PC-9 (cell line): ENCODE data around the gene RAB36. TPM values are rescaled to one million over a fixed set of nuclear protein-coding genes. Genes with fewer than 3 reads are reported as not detected.

Experiments
- BruUV-seq: library from RNA; stranded (reverse); fragments of 400-500 nt; replicated peaks from 2 replicates; lab custom pipeline; 2021; lab: Mats Ljungman, UMichigan
- CTCF ChIA-PET: fragments of 300-600 bp; sonication (Branson Sonifier 250); formaldehyde crosslinking; loops from one replicate; lab custom pipeline; 2022; ENCODE audit warnings: antibody characterized with exemption; lab: Charles Lee
- POLR2A ChIA-PET: fragments of 300-600 bp; sonication (Branson Sonifier 250); formaldehyde crosslinking; loops from one replicate; lab custom pipeline; 2022; ENCODE audit warnings: antibody characterized with exemption; ENCODE audit not compliant: unreplicated experiment; lab: Charles Lee
- DNase-seq, 2 experiments: peaks; one replicate each; pipeline versions ENCODE4 v3.0.0 to v3.0.0-alpha.2; 2015 to 2022; ENCODE audit warnings: mixed read lengths in 1 of 2
- H2AFZ ChIP-seq: fragments of 200-600 bp; sonication (generic); 2 replicates; pipeline ENCODE4 v1.8.1; 2017; ENCODE audit warnings: antibody characterized with exemption
- H3F3A ChIP-seq: fragments of 200-600 bp; sonication (generic); 2 replicates; pipeline ENCODE4 v1.8.1; 2017; ENCODE audit warnings: antibody characterized with exemption, mild to moderate bottlenecking, low read depth; ENCODE audit not compliant: insufficient read depth
- H3K27ac ChIP-seq: fragments of 200-600 bp; sonication (generic); 2 replicates; pipeline ENCODE4 v1.6.1; 2016; ENCODE audit warnings: mixed run types
- H3K27me3 ChIP-seq: fragments of 200-600 bp; sonication (generic); 2 replicates; pipeline ENCODE4 v1.6.1; 2016; ENCODE audit warnings: low read depth, mixed run types; ENCODE audit not compliant: insufficient read depth
- H3K36me3 ChIP-seq: fragments of 200-600 bp; sonication (generic); 2 replicates; pipeline ENCODE4 v1.6.1; 2016; ENCODE audit warnings: low read depth, mixed run types
- H3K4me1 ChIP-seq: fragments of 200-600 bp; sonication (generic); replicated peaks from 2 replicates; pipeline ENCODE4 v1.6.1; 2016; ENCODE audit warnings: mixed run types; ENCODE audit not compliant: insufficient read depth
- H3K4me2 ChIP-seq: fragments of 200-600 bp; sonication (generic); 2 replicates; pipeline ENCODE4 v1.6.1; 2017; ENCODE audit warnings: mixed run types
- H3K4me3 ChIP-seq: fragments of 200-600 bp; sonication (generic); 2 replicates; pipeline ENCODE4 v1.6.1; 2016; ENCODE audit warnings: mixed run types
- H3K79me2 ChIP-seq: fragments of 200-600 bp; sonication (generic); 2 replicates; pipeline ENCODE4 v1.6.1; 2017; ENCODE audit warnings: low read depth, mixed run types
- H3K9me2 ChIP-seq: fragments of 200-600 bp; sonication (generic); 2 replicates; pipeline ENCODE4 v1.8.1; 2017; ENCODE audit warnings: mild to moderate bottlenecking; ENCODE audit not compliant: insufficient read depth
- H3K9me3 ChIP-seq: fragments of 200-600 bp; sonication (generic); 2 replicates; pipeline ENCODE4 v1.8.1; 2016; ENCODE audit warnings: low read depth; ENCODE audit not compliant: insufficient read depth
- H4K20me1 ChIP-seq: fragments of 200-600 bp; sonication (generic); 2 replicates; pipeline ENCODE4 v1.8.1; 2017; ENCODE audit not compliant: insufficient read depth
- CTCF ChIP-seq: fragments of 200-600 bp; sonication (generic); conservative IDR thresholded peaks from 2 replicates; pipeline ENCODE4 v1.6.1; 2017; ENCODE audit warnings: mixed run types, antibody characterized with exemption, mild to moderate bottlenecking, moderate library complexity
- EZH2 ChIP-seq: fragments of 200-600 bp; sonication (generic); IDR thresholded peaks from 2 replicates; pipeline ENCODE4 v1.8.0; 2017; ENCODE audit warnings: antibody characterized with exemption, low read depth
- intact Hi-C: fragments of 100-400 bp; cut with micrococcal nuclease; formaldehyde crosslinking; loops from one replicate; pipeline ENCODE4 v1.10.0; 2022; ENCODE audit not compliant: unreplicated experiment
- total RNA-seq: library from RNA; stranded (reverse); gene quantifications from 2 replicates; pipeline ENCODE4 v1.2.3, GENCODE V29; 2021

Gene RAB36
- total RNA-seq, 1 experiment from 2014 or later = 6.8 TPM

- Histone ChIP-seq H3K36me3 (no peaks in the 10 kb centered on the region), H3K9me2 (no peaks in the 10 kb centered on the region), H3K4me2 (no peak overlapping the region), H3K4me3 (no peak overlapping the region), H3K9me3 (no peaks in the 10 kb centered on the region), H3K4me1 (no peaks in the 10 kb centered on the region), H3K79me2 (no peaks in the 10 kb centered on the region), H3K27me3 (peaks cover 53% of the 10 kb centered on the region), H3K27ac (no peak overlapping the region), H3F3A (no peaks in the 10 kb centered on the region), H2AFZ (no peak overlapping the region), H4K20me1 (no peaks in the 10 kb centered on the region)
- DNase-seq = no peak
- no TSS peak for BruUV-seq
- TF ChIP-seq CTCF (no peak), EZH2 (no peak)
- ChIA-PET CTCF (no interaction called here), POLR2A (no interaction called here)
- intact Hi-C loops = no loop called here
Measured at GRCh38 chr22:23099531-23099804, 45.8 kb upstream of the RAB36 start.

- POLR2A ChIA-PET = no interaction called here
- H3K27ac ChIP-seq = no peak overlapping the region
- H2AFZ ChIP-seq = no peak overlapping the region
- DNase-seq = no peak
- H3K79me2 ChIP-seq = no peaks in the 10 kb centered on the region
- no peak overlapping the region for H3K4me2 ChIP-seq
- H3K27me3 ChIP-seq = peaks cover 60% of the 10 kb centered on the region
- no peaks in the 10 kb centered on the region for H3K9me2 ChIP-seq
- no peaks in the 10 kb centered on the region for H3K36me3 ChIP-seq
- intact Hi-C loops = no loop called here
- TF ChIP-seq CTCF (no peak), EZH2 (no peak)
- no peaks in the 10 kb centered on the region for H4K20me1 ChIP-seq
- H3F3A ChIP-seq = no peaks in the 10 kb centered on the region
- no peaks in the 10 kb centered on the region for H3K4me1 ChIP-seq
- H3K4me3 ChIP-seq = no peak overlapping the region
- CTCF ChIA-PET = no interaction called here
- no peaks in the 10 kb centered on the region for H3K9me3 ChIP-seq
- no TSS peak for BruUV-seq
Measured at GRCh38 chr22:23100124-23100801, 45.0 kb upstream of the RAB36 start.

- H3F3A ChIP-seq = no peaks in the 10 kb centered on the region
- H3K4me2 ChIP-seq = no peak overlapping the region
- no peaks in the 10 kb centered on the region for H4K20me1 ChIP-seq
- ChIA-PET POLR2A (no interaction called here), CTCF (no interaction called here)
- H3K4me3 ChIP-seq = no peak overlapping the region
- TF ChIP-seq EZH2 = no peak
- TF ChIP-seq CTCF = no peak
- H3K36me3 ChIP-seq = no peaks in the 10 kb centered on the region
- intact Hi-C loops = no loop called here
- H3K9me3 ChIP-seq = no peaks in the 10 kb centered on the region
- H3K4me1 ChIP-seq = no peaks in the 10 kb centered on the region
- DNase-seq = no peak
- no TSS peak for BruUV-seq
- H3K27ac ChIP-seq = no peak overlapping the region
- H3K27me3 ChIP-seq = peaks cover 65% of the 10 kb centered on the region
- no peaks in the 10 kb centered on the region for H3K9me2 ChIP-seq
- no peaks in the 10 kb centered on the region for H3K79me2 ChIP-seq
- H2AFZ ChIP-seq = no peak overlapping the region
Measured at GRCh38 chr22:23101524-23101923, 43.8 kb upstream of the RAB36 start.
